ENCODE data around the gene SYT13. TPM values are rescaled to one million over a fixed set of nuclear protein-coding genes. Genes with fewer than 3 reads are reported as not detected.

Gene SYT13
- total RNA-seq, 1 donor from 2014 or later: 17.4 TPM

DNA sequence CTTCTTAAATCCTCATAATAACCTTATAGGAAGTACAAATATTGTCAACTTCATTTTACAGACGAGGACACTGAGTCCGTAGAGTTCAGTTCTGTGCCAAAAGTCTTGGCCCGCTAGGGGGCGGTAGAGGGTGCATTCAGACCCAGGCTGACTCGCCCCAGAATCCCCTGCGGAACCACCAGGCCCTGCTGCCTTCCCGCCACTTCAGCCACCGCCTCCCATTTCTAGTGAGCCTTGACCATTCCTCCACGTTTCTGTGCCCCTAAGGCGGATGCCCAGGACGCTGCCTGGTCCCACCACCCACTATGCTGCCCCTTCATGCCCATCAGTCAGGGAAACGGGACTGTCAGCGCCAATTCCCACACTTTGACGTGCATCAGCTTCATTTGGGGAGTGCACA is 19.1 kb downstream of the SYT13 start:
- peaks cover 22% of the 10 kb centered on the region for H3K27me3 Mint-ChIP-seq
- no peak for DNase-seq (ENCODE audit: extremely low spot score, unreplicated experiment)
- no peaks in the 10 kb centered on the region for H3K36me3 Mint-ChIP-seq

DNA sequence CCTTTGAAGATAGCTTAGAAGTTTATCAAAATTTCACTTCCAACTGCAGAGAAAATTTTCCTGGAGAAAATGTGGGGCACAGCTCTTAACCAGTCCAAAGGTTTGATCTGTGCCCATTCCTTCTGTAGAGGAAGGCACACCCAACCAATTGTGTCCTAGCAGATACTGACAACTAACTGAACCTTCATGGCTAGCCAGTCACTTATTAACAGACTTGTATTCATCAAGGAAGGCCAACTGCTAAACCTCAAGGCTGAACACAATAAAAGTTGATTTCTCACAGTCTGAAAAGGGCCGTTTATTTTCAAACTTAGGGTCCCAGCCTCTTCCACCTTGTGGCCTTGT is 19.5 kb downstream of the SYT13 start:
- Mint-ChIP-seq H3K9me3 (no peaks in the 10 kb centered on the region), H3K4me1 (ENCODE audit: unreplicated experiment) (peaks cover 5% of the 10 kb centered on the region)

More for the DNA sequence above, 19.1 kb downstream of the SYT13 start:
- no peak overlapping the region for H3K4me3 Mint-ChIP-seq
- TF ChIP-seq, protein P1, sequence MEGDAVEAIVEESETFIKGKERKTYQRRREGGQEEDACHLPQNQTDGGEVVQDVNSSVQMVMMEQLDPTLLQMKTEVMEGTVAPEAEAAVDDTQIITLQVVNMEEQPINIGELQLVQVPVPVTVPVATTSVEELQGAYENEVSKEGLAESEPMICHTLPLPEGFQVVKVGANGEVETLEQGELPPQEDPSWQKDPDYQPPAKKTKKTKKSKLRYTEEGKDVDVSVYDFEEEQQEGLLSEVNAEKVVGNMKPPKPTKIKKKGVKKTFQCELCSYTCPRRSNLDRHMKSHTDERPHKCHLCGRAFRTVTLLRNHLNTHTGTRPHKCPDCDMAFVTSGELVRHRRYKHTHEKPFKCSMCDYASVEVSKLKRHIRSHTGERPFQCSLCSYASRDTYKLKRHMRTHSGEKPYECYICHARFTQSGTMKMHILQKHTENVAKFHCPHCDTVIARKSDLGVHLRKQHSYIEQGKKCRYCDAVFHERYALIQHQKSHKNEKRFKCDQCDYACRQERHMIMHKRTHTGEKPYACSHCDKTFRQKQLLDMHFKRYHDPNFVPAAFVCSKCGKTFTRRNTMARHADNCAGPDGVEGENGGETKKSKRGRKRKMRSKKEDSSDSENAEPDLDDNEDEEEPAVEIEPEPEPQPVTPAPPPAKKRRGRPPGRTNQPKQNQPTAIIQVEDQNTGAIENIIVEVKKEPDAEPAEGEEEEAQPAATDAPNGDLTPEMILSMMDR (conservative IDR thresholded peaks at IDR 0.05): peak; percentile 67
- H3K4me1 Mint-ChIP-seq (ENCODE audit: unreplicated experiment): peaks cover 5% of the 10 kb centered on the region
- H3K9me3 Mint-ChIP-seq: no peaks in the 10 kb centered on the region
- no peak overlapping the region for H3K27ac Mint-ChIP-seq

DNA sequence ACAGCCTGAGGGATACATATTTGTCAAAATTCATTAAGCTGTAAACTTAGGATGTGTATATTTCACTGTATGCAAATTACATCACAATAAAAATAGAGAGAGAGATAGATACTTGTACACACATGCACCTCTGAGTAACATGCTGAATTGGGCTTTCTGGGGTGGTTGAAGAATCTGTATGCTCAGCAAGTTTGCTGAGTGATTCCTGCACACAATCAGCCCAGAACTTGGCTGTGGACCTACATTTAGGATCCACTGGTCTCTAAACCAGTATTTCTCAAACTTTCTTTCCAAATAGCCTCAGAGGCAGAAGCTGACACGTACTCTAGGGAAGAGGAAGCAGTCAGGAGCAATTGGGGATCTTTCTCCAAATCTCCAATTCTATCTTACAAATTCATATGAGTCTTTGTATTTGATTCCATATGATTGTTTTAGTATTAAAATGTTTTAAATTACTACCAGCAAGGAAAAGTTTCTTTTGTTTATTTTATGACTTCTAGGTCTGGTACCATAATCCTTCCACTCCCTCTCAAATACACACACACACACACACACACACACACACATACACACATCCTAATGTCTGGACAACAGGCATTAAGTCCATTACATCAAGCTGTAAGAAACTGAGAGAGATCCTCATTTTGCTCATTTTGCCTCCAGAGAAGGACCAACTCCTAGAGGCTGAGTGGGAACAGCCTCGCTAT is 20.0 kb downstream of the SYT13 start:
- Mint-ChIP-seq H3K27me3 (peaks cover 17% of the 10 kb centered on the region), H3K4me1 (ENCODE audit: unreplicated experiment) (peaks cover 5% of the 10 kb centered on the region), H3K36me3 (no peaks in the 10 kb centered on the region), H3K27ac (peak overlapping the region; percentile 60), H3K4me3 (no peak overlapping the region), H3K9me3 (no peaks in the 10 kb centered on the region)
- TF ChIP-seq, protein P1 (conservative IDR thresholded peaks at IDR 0.05): no peak
- DNase-seq (ENCODE audit: extremely low spot score, unreplicated experiment): no peak

More for the DNA sequence above, 19.5 kb downstream of the SYT13 start:
- TF ChIP-seq, protein P1 (conservative IDR thresholded peaks at IDR 0.05): no peak
- Mint-ChIP-seq H3K27me3 (peaks cover 22% of the 10 kb centered on the region), H3K4me3 (no peak overlapping the region), H3K36me3 (no peaks in the 10 kb centered on the region), H3K27ac (peak overlapping the region; percentile 60)
- DNase-seq (ENCODE audit: extremely low spot score, unreplicated experiment): no peak

DNA sequence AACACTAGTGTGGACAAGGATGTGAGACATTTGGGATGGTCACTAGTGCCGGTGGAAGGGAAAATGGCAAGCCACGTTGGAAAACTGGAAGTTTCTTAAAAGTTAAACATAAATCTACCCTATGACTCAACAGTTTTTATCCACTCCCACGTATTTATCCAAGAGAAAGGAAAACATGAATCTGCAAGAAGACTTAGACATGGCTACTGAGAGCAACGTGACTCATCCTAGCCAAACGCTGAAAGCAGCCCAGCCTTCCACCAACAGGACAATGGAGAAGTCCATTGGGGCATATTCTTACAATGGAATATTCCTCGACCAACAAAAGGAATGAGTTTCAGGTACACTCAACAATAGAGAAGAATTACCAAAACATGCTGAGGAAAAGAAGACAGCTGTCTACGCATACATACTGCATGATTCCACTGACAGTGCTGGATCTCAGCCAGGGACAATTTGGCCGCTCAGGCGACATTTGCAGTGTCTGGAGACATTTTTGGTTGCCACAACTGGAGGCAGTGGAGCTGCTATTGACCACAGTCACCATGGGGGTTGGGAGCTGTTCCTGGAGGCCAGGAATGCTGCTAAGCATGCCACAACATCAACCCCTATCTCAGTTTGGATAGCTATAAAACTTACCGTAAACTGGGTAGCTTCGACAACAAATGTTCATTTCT is 21.2 kb downstream of the SYT13 start:
- H3K4me3 Mint-ChIP-seq: no peak overlapping the region
- DNase-seq (ENCODE audit: extremely low spot score, unreplicated experiment): no peak
- peaks cover 5% of the 10 kb centered on the region for H3K4me1 Mint-ChIP-seq (ENCODE audit: unreplicated experiment)
- no peaks in the 10 kb centered on the region for H3K36me3 Mint-ChIP-seq
- TF ChIP-seq, protein P1 (conservative IDR thresholded peaks at IDR 0.05): no peak
- no peak overlapping the region for H3K27ac Mint-ChIP-seq
- H3K27me3 Mint-ChIP-seq: peaks cover 9% of the 10 kb centered on the region
- H3K9me3 Mint-ChIP-seq: no peaks in the 10 kb centered on the region

DNA sequence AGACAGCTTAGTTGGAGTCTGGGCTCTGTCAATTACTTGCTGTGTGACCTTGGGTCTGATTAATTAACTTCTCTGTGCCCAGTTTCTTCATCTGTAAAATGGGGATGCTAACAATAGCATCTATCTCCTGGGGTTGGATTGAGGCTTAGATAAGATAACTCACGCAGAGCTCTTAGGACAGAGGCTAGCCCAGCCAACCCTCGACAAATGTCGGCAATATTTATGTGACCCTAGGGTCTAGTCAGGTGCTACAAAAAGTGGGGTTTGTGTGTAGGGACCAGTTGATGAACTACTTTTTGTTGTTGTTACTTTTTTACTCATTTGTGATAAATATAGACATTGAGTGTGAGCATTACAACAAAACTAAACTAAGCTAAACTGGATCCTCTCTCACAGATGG is 22.4 kb downstream of the SYT13 start:
- H3K4me1 Mint-ChIP-seq (ENCODE audit: unreplicated experiment): peaks cover 5% of the 10 kb centered on the region
- no peaks in the 10 kb centered on the region for H3K9me3 Mint-ChIP-seq
- H3K4me3 Mint-ChIP-seq: no peak overlapping the region
- peaks cover under 1% of the 10 kb centered on the region for H3K27me3 Mint-ChIP-seq
- no peaks in the 10 kb centered on the region for H3K36me3 Mint-ChIP-seq
- TF ChIP-seq, protein P1 (conservative IDR thresholded peaks at IDR 0.05): no peak
- DNase-seq (ENCODE audit: extremely low spot score, unreplicated experiment): no peak
- no peak overlapping the region for H3K27ac Mint-ChIP-seq
